ENCODE results near the gene POSTN. TPM values are rescaled to one million over a fixed set of nuclear protein-coding genes. Genes with fewer than 3 reads are reported as not detected.

The POSTN gene
- total RNA-seq, 1 experiment from 2014 or later: 0.29 TPM

- ChIA-PET CTCF (no interaction called here), POLR2A (no interaction called here)
- no peaks in the 10 kb centered on the region for H3K27me3 Mint-ChIP-seq (ENCODE audit: insufficient read depth, unreplicated experiment)
- H3K36me3 Mint-ChIP-seq (ENCODE audit: insufficient read depth, unreplicated experiment): no peaks in the 10 kb centered on the region
- no TSS peak for BruUV-seq (replicated peaks)
- H3K36me3 ChIP-seq (ENCODE audit: control insufficient read depth, insufficient read depth, low read length): no peaks in the 10 kb centered on the region
- no peak overlapping the region for H3K4me3 ChIP-seq (ENCODE audit: low read depth, low read length)
- H3K9me3 Mint-ChIP-seq (ENCODE audit: unreplicated experiment): no peaks in the 10 kb centered on the region
- no peak overlapping the region for H3K27ac Mint-ChIP-seq (ENCODE audit: unreplicated experiment)
- intact Hi-C loops (cut with micrococcal nuclease; ENCODE audit: unreplicated experiment): no loop called here
- no peak for DNase-seq
- no peak overlapping the region for H3K4me3 Mint-ChIP-seq (ENCODE audit: unreplicated experiment)
- no peaks in the 10 kb centered on the region for H3K9me3 ChIP-seq
- no peak for TF ChIP-seq CTCF (IDR thresholded peaks at IDR 0.05; ENCODE audit: insufficient read depth in 1 of 2, low read depth in 1 of 2, low read length in 1 of 2, severe bottlenecking in 1 of 2, unreplicated experiment in 1 of 2)
- H3K4me1 Mint-ChIP-seq (ENCODE audit: low read depth, unreplicated experiment): no peaks in the 10 kb centered on the region
- no peaks in the 10 kb centered on the region for H3K4me1 ChIP-seq
- H3K27me3 ChIP-seq (replicated peaks; ENCODE audit: control insufficient read depth, insufficient read depth, low read length): no peaks in the 10 kb centered on the region
Measured at GRCh38 chr13:37576601-37577000, 22.0 kb downstream of the POSTN start.

- no peak for TF ChIP-seq CTCF (IDR thresholded peaks at IDR 0.05; ENCODE audit: insufficient read depth in 1 of 2, low read depth in 1 of 2, low read length in 1 of 2, severe bottlenecking in 1 of 2, unreplicated experiment in 1 of 2)
- no peak for DNase-seq
- H3K9me3 Mint-ChIP-seq (ENCODE audit: unreplicated experiment): no peaks in the 10 kb centered on the region
- Histone ChIP-seq H3K4me1 (no peaks in the 10 kb centered on the region), H3K4me3 (ENCODE audit: low read depth, low read length) (no peak overlapping the region), H3K36me3 (ENCODE audit: control insufficient read depth, insufficient read depth, low read length) (no peaks in the 10 kb centered on the region), H3K9me3 (no peaks in the 10 kb centered on the region), H3K27me3 (replicated peaks; ENCODE audit: control insufficient read depth, insufficient read depth, low read length) (no peaks in the 10 kb centered on the region)
- intact Hi-C loops (cut with micrococcal nuclease; ENCODE audit: unreplicated experiment): no loop called here
- no peak overlapping the region for H3K4me3 Mint-ChIP-seq (ENCODE audit: unreplicated experiment)
- H3K36me3 Mint-ChIP-seq (ENCODE audit: insufficient read depth, unreplicated experiment): no peaks in the 10 kb centered on the region
- no peaks in the 10 kb centered on the region for H3K27me3 Mint-ChIP-seq (ENCODE audit: insufficient read depth, unreplicated experiment)
- no peaks in the 10 kb centered on the region for H3K4me1 Mint-ChIP-seq (ENCODE audit: low read depth, unreplicated experiment)
- BruUV-seq (replicated peaks): no TSS peak
- H3K27ac Mint-ChIP-seq (ENCODE audit: unreplicated experiment): no peak overlapping the region
- POLR2A ChIA-PET: no interaction called here
- CTCF ChIA-PET: no interaction called here
Measured at GRCh38 chr13:37565425-37565824, 33.1 kb downstream of the POSTN start.

- H3K9me3 Mint-ChIP-seq (ENCODE audit: unreplicated experiment): peaks cover 18% of the 10 kb centered on the region
- POLR2A ChIA-PET: no interaction called here
- DNase-seq: no peak
- intact Hi-C loops (cut with micrococcal nuclease; ENCODE audit: unreplicated experiment): no loop called here
- CTCF ChIA-PET: no interaction called here
- Histone ChIP-seq H3K4me1 (no peaks in the 10 kb centered on the region), H3K4me3 (ENCODE audit: low read depth, low read length) (no peak overlapping the region), H3K36me3 (ENCODE audit: control insufficient read depth, insufficient read depth, low read length) (no peaks in the 10 kb centered on the region), H3K27me3 (replicated peaks; ENCODE audit: control insufficient read depth, insufficient read depth, low read length) (no peaks in the 10 kb centered on the region), H3K9me3 (no peaks in the 10 kb centered on the region)
- no peaks in the 10 kb centered on the region for H3K4me1 Mint-ChIP-seq (ENCODE audit: low read depth, unreplicated experiment)
- H3K4me3 Mint-ChIP-seq (ENCODE audit: unreplicated experiment): no peak overlapping the region
- H3K27me3 Mint-ChIP-seq (ENCODE audit: insufficient read depth, unreplicated experiment): no peaks in the 10 kb centered on the region
- H3K36me3 Mint-ChIP-seq (ENCODE audit: insufficient read depth, unreplicated experiment): no peaks in the 10 kb centered on the region
- no peak overlapping the region for H3K27ac Mint-ChIP-seq (ENCODE audit: unreplicated experiment)
- no TSS peak for BruUV-seq (replicated peaks)
- TF ChIP-seq CTCF (IDR thresholded peaks at IDR 0.05; ENCODE audit: insufficient read depth in 1 of 2, low read depth in 1 of 2, low read length in 1 of 2, severe bottlenecking in 1 of 2, unreplicated experiment in 1 of 2): no peak
Measured at GRCh38 chr13:37561031-37561430, 37.5 kb downstream of the POSTN start.

All from Caco-2 (cell line).